Measurements from ENCODE around the gene PLA2G2F.

The PLA2G2F gene

DNA sequence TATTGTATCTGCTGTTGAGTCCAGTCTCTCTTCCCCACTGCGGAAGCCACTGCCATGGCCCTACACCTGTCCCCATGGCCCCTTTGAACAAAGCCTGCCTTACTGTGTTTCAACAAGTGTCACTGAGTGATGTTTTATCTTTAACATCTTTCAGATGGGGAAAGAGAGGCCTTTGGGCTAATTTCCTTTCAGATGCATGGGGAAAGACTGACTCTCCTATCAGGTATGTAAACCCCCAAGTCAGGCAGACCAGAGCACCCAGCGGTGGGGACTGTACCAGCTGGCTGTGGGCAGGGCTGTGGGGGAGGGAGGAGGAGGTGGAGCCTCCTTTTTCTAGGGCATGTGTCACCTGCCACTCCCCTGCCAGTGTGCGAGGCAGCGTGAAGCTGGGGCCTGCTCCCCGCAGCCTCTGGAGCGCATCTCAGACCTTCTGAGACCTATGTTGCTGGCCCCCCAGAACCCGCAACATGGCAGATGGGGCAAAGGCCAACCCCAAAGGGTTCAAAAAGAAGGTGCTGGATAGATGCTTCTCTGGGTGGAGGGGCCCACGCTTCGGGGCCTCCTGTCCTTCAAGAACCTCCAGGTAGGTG lies at the start of gene PLA2G2F:
Gene PLA2G2F, plus strand, starts transcription at position 363 of the 590 bp plus-strand sequence. Its CDS starts 105 bp downstream, at position 468.
- H3K9me2 ChIP-seq (replicated peaks; ENCODE audit: insufficient read depth, low read length), result no peaks in the 10 kb centered on the region
- no peak within 1 kb of the TSS for H3K4me2 ChIP-seq (ENCODE audit: low read depth, low read length, poor library complexity, severe bottlenecking)
- no peaks in the 10 kb centered on the region for H3K79me2 ChIP-seq (ENCODE audit: insufficient read depth, low read length)
- no peak within 1 kb of the TSS for H3K27ac ChIP-seq (ENCODE audit: low read depth, low read length)
- H2AFZ ChIP-seq (ENCODE audit: low read depth, low read length, severe bottlenecking), result no peak within 1 kb of the TSS
- TF ChIP-seq, protein P1, sequence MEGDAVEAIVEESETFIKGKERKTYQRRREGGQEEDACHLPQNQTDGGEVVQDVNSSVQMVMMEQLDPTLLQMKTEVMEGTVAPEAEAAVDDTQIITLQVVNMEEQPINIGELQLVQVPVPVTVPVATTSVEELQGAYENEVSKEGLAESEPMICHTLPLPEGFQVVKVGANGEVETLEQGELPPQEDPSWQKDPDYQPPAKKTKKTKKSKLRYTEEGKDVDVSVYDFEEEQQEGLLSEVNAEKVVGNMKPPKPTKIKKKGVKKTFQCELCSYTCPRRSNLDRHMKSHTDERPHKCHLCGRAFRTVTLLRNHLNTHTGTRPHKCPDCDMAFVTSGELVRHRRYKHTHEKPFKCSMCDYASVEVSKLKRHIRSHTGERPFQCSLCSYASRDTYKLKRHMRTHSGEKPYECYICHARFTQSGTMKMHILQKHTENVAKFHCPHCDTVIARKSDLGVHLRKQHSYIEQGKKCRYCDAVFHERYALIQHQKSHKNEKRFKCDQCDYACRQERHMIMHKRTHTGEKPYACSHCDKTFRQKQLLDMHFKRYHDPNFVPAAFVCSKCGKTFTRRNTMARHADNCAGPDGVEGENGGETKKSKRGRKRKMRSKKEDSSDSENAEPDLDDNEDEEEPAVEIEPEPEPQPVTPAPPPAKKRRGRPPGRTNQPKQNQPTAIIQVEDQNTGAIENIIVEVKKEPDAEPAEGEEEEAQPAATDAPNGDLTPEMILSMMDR (IDR thresholded peaks at IDR 0.05; ENCODE audit: insufficient read depth, low read length, poor library complexity, severe bottlenecking), result no peak
- no peak for TF ChIP-seq EZH2phosphoT487 (conservative IDR thresholded peaks at IDR 0.05; ENCODE audit: low read length)
- H3K9ac ChIP-seq (ENCODE audit: low read length), result no peak within 1 kb of the TSS
- no peak within 1 kb of the TSS for H3K4me3 ChIP-seq (ENCODE audit: insufficient read depth, low read length, poor library complexity, severe bottlenecking)
- H4K20me1 ChIP-seq (ENCODE audit: low read depth, low read length), result no peaks in the 10 kb centered on the region
- no peaks in the 10 kb centered on the region for H3F3A ChIP-seq (ENCODE audit: insufficient read depth)
- no peaks in the 10 kb centered on the region for H3K27me3 ChIP-seq (ENCODE audit: low read length)
- no peaks in the 10 kb centered on the region for H3K9me3 ChIP-seq (ENCODE audit: insufficient read depth, low read length)
- H3K36me3 ChIP-seq (ENCODE audit: low read length), result no peaks in the 10 kb centered on the region

GRCh38 chr1:20089328-20090077 lies 49.6 kb upstream of the PLA2G2F start:
- H3K4me2 ChIP-seq (ENCODE audit: low read depth, low read length, poor library complexity, severe bottlenecking), result no peak overlapping the region
- H3K9me3 ChIP-seq (ENCODE audit: insufficient read depth, low read length), result no peaks in the 10 kb centered on the region
- no peak overlapping the region for H3K4me3 ChIP-seq (ENCODE audit: insufficient read depth, low read length, poor library complexity, severe bottlenecking)
- no peak overlapping the region for H2AFZ ChIP-seq (ENCODE audit: low read depth, low read length, severe bottlenecking)
- H3K9me2 ChIP-seq (replicated peaks; ENCODE audit: insufficient read depth, low read length), result no peaks in the 10 kb centered on the region
- no peak overlapping the region for H3K9ac ChIP-seq (ENCODE audit: low read length)
- H3K79me2 ChIP-seq (ENCODE audit: insufficient read depth, low read length), result no peaks in the 10 kb centered on the region
- H3K36me3 ChIP-seq (ENCODE audit: low read length), result no peaks in the 10 kb centered on the region
- no peaks in the 10 kb centered on the region for H3F3A ChIP-seq (ENCODE audit: insufficient read depth)
- TF ChIP-seq EZH2phosphoT487 (conservative IDR thresholded peaks at IDR 0.05; ENCODE audit: low read length), result no peak
- TF ChIP-seq, protein P1 (IDR thresholded peaks at IDR 0.05; ENCODE audit: insufficient read depth, low read length, poor library complexity, severe bottlenecking), result no peak
- H3K27me3 ChIP-seq (ENCODE audit: low read length), result no peaks in the 10 kb centered on the region
- H3K27ac ChIP-seq (ENCODE audit: low read depth, low read length), result no peak overlapping the region
- no peaks in the 10 kb centered on the region for H4K20me1 ChIP-seq (ENCODE audit: low read depth, low read length)

DNA sequence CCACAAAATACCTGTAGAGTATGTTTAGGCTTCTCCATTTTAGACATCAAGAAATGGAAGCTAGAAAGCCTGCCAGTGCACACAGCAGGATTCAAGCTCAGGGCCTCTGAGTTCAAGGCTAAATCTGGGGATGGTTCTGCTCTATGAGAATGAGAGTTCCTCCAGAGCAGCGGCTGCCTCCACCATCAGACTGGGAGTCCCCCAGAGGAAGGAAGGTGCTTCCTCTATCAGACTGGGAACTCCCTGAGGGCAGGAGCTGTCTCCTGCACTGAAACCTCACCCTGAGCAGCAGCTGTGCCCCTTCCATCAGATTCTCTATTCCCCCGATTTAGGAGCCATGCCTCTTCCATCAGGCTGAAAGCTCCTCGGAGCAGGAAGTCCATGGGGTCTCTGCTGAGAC lies 49.0 kb upstream of the PLA2G2F start:
- H3K9ac ChIP-seq (ENCODE audit: low read length), result no peak overlapping the region
- no peak overlapping the region for H3K4me2 ChIP-seq (ENCODE audit: low read depth, low read length, poor library complexity, severe bottlenecking)
- no peak overlapping the region for H2AFZ ChIP-seq (ENCODE audit: low read depth, low read length, severe bottlenecking)
- no peaks in the 10 kb centered on the region for H3F3A ChIP-seq (ENCODE audit: insufficient read depth)
- no peaks in the 10 kb centered on the region for H3K36me3 ChIP-seq (ENCODE audit: low read length)
- TF ChIP-seq EZH2phosphoT487 (conservative IDR thresholded peaks at IDR 0.05; ENCODE audit: low read length), result no peak
- TF ChIP-seq, protein P1 (IDR thresholded peaks at IDR 0.05; ENCODE audit: insufficient read depth, low read length, poor library complexity, severe bottlenecking), result no peak
- H3K79me2 ChIP-seq (ENCODE audit: insufficient read depth, low read length), result no peaks in the 10 kb centered on the region
- H4K20me1 ChIP-seq (ENCODE audit: low read depth, low read length), result no peaks in the 10 kb centered on the region
- no peaks in the 10 kb centered on the region for H3K9me3 ChIP-seq (ENCODE audit: insufficient read depth, low read length)
- no peaks in the 10 kb centered on the region for H3K9me2 ChIP-seq (replicated peaks; ENCODE audit: insufficient read depth, low read length)
- H3K27me3 ChIP-seq (ENCODE audit: low read length), result no peaks in the 10 kb centered on the region
- H3K4me3 ChIP-seq (ENCODE audit: insufficient read depth, low read length, poor library complexity, severe bottlenecking), result no peak overlapping the region
- H3K27ac ChIP-seq (ENCODE audit: low read depth, low read length), result no peak overlapping the region
